HL-60 (cell line): Measurements from ENCODE around the gene EFL1.

Experiments used
- DNase-seq, 2 experiments: peaks; one replicate each; pipeline ENCODE4 v3.0.0-alpha.2; 2010 to 2020; ENCODE audit warnings: low read depth in 1 of 2, low spot score in 1 of 2
- H3K27ac ChIP-seq: fragments of 250-450 bp; sonication (Bioruptor Pico); replicated peaks from 2 replicates; pipeline ENCODE4 v1.5.1; 2020; ENCODE audit warnings: mild to moderate bottlenecking, moderate library complexity
- H3K27me3 ChIP-seq: fragments of 250-450 bp; sonication (Bioruptor Pico); 2 replicates; pipeline ENCODE4 v1.5.1; 2021; ENCODE audit warnings: mild to moderate bottlenecking, moderate library complexity; ENCODE audit not compliant: insufficient read depth, poor library complexity, severe bottlenecking
- H3K4me3 ChIP-seq: replicated peaks from 2 replicates; pipeline ENCODE4 v1.5.1; 2011; ENCODE audit warnings: mild to moderate bottlenecking, control low read depth, low read length; ENCODE audit not compliant: insufficient read depth
- CTCF ChIP-seq: IDR thresholded peaks from one replicate; pipeline ENCODE4 v1.5.1; 2011; ENCODE audit warnings: low read length, control low read depth, inconsistent platforms; ENCODE audit not compliant: insufficient read depth
- GABPA ChIP-seq: IDR thresholded peaks from 2 replicates; pipeline ENCODE4 v1.6.1; 2012; ENCODE audit warnings: low read depth
- POLR2AphosphoS5 ChIP-seq: IDR thresholded peaks from 2 replicates; pipeline ENCODE4 v1.6.1; 2012; ENCODE audit warnings: low read depth
- REST ChIP-seq: IDR thresholded peaks from 2 replicates; pipeline ENCODE4 v1.6.1; 2012; ENCODE audit warnings: low read depth; ENCODE audit not compliant: insufficient replicate concordance
- SPI1 ChIP-seq: IDR thresholded peaks from 2 replicates; pipeline ENCODE4 v1.6.1; 2012; ENCODE audit warnings: low read depth, mild to moderate bottlenecking, borderline replicate concordance

Gene EFL1

GRCh38 chr15:82136120-82136519, 126.4 kb downstream of the EFL1 start:
- no peak for DNase-seq
- Histone ChIP-seq H3K27me3 (no peaks in the 10 kb centered on the region), H3K4me3 (no peak overlapping the region), H3K27ac (no peak overlapping the region)
- TF ChIP-seq POLR2AphosphoS5 = no peak
- no peak for TF ChIP-seq REST
- TF ChIP-seq CTCF = no peak
- TF ChIP-seq GABPA = no peak
- no peak for TF ChIP-seq SPI1

- TF ChIP-seq SPI1 (no peak), GABPA (no peak), POLR2AphosphoS5 (no peak), CTCF (no peak), REST (no peak)
- DNase-seq = no peak
- Histone ChIP-seq H3K4me3 (no peak overlapping the region), H3K27me3 (no peaks in the 10 kb centered on the region), H3K27ac (no peak overlapping the region)
Measured at GRCh38 chr15:82135638-82136037, 126.9 kb downstream of the EFL1 start.

- no peak for DNase-seq
- TF ChIP-seq REST (no peak), CTCF (no peak), POLR2AphosphoS5 (no peak), SPI1 (no peak), GABPA (no peak)
- Histone ChIP-seq H3K4me3 (no peak overlapping the region), H3K27ac (no peak overlapping the region), H3K27me3 (no peaks in the 10 kb centered on the region)
Measured at GRCh38 chr15:82134461-82134860, 128.1 kb downstream of the EFL1 start.
